ENCODE measurements around the gene CGB8. TPM values are rescaled to one million over a fixed set of nuclear protein-coding genes. Genes with fewer than 3 reads are reported as not detected.
"Not testable (repeated sequence)": the region's sequence is repeated elsewhere in the genome, so short reads cannot be mapped to it uniquely, and the experiment has no call there.

Gene CGB8
- not detected in 2 replicates for total RNA-seq
- long read RNA-seq = 0 reads

- not testable (repeated sequence) for H3K4me3 Mint-ChIP-seq (ENCODE audit: low read depth); DNase-seq (ENCODE audit: low spot score, unreplicated experiment); H3K36me3 Mint-ChIP-seq (ENCODE audit: insufficient read depth); H3K27ac Mint-ChIP-seq; H3K9me3 Mint-ChIP-seq (ENCODE audit: low read depth); H3K4me1 Mint-ChIP-seq (ENCODE audit: low read depth)
- H3K27me3 Mint-ChIP-seq = peaks cover 15% of the 10 kb centered on the region
Measured at GRCh38 chr19:49049011-49049410, at the start of gene CGB8. TSS of gene CGB8 (minus strand) at chr19:49049111. CDS start at chr19:49048739, 372 bp downstream.

- Mint-ChIP-seq H3K27ac (no peak overlapping the region), H3K36me3 (ENCODE audit: insufficient read depth) (peaks cover 22% of the 10 kb centered on the region), H3K4me3 (ENCODE audit: low read depth) (no peak overlapping the region), H3K9me3 (ENCODE audit: low read depth) (no peaks in the 10 kb centered on the region), H3K4me1 (ENCODE audit: low read depth) (no peaks in the 10 kb centered on the region), H3K27me3 (no peaks in the 10 kb centered on the region)
- TF ChIP-seq CTCF (IDR thresholded peaks at IDR 0.05; ENCODE audit: unreplicated experiment) = peak; percentile 98
- DNase-seq (ENCODE audit: low spot score, unreplicated experiment) = peak; percentile 70
Measured at GRCh38 chr19:49097453-49098288, 48.8 kb upstream of the CGB8 start.

- peak overlapping the region; percentile 80 for H3K27ac Mint-ChIP-seq
- peaks cover 28% of the 10 kb centered on the region for H3K36me3 Mint-ChIP-seq (ENCODE audit: insufficient read depth)
- DNase-seq (ENCODE audit: low spot score, unreplicated experiment) = no peak
- no peaks in the 10 kb centered on the region for H3K9me3 Mint-ChIP-seq (ENCODE audit: low read depth)
- H3K27me3 Mint-ChIP-seq = no peaks in the 10 kb centered on the region
- no peak for TF ChIP-seq CTCF (IDR thresholded peaks at IDR 0.05; ENCODE audit: unreplicated experiment)
- H3K4me3 Mint-ChIP-seq (ENCODE audit: low read depth) = no peak overlapping the region
- no peaks in the 10 kb centered on the region for H3K4me1 Mint-ChIP-seq (ENCODE audit: low read depth)
Measured at GRCh38 chr19:49094505-49095482, 45.9 kb upstream of the CGB8 start.

GRCh38 chr19:49092686-49093085 is 43.8 kb upstream of the CGB8 start:
- no peaks in the 10 kb centered on the region for H3K27me3 Mint-ChIP-seq
- no peak overlapping the region for H3K4me3 Mint-ChIP-seq (ENCODE audit: low read depth)
- H3K27ac Mint-ChIP-seq = no peak overlapping the region
- H3K9me3 Mint-ChIP-seq (ENCODE audit: low read depth) = no peaks in the 10 kb centered on the region
- H3K36me3 Mint-ChIP-seq (ENCODE audit: insufficient read depth) = peaks cover 24% of the 10 kb centered on the region
- H3K4me1 Mint-ChIP-seq (ENCODE audit: low read depth) = no peaks in the 10 kb centered on the region
- DNase-seq (ENCODE audit: low spot score, unreplicated experiment) = no peak
- no peak for TF ChIP-seq CTCF (IDR thresholded peaks at IDR 0.05; ENCODE audit: unreplicated experiment)

GRCh38 chr19:49091391-49092038 is 42.6 kb upstream of the CGB8 start:
- DNase-seq (ENCODE audit: low spot score, unreplicated experiment) = no peak
- H3K36me3 Mint-ChIP-seq (ENCODE audit: insufficient read depth) = peaks cover 29% of the 10 kb centered on the region
- peaks cover 5% of the 10 kb centered on the region for H3K4me1 Mint-ChIP-seq (ENCODE audit: low read depth)
- H3K27ac Mint-ChIP-seq = no peak overlapping the region
- H3K27me3 Mint-ChIP-seq = no peaks in the 10 kb centered on the region
- no peak overlapping the region for H3K4me3 Mint-ChIP-seq (ENCODE audit: low read depth)
- no peaks in the 10 kb centered on the region for H3K9me3 Mint-ChIP-seq (ENCODE audit: low read depth)
- no peak for TF ChIP-seq CTCF (IDR thresholded peaks at IDR 0.05; ENCODE audit: unreplicated experiment)

Data from progenitor cell of endocrine pancreas (in vitro differentiated cells).